Heart right ventricle (tissue), 16 donors: ENCODE results near the gene FAM76A. TPM values are rescaled to one million over a fixed set of nuclear protein-coding genes. Genes with fewer than 3 reads are reported as not detected.

ENCODE experiments used
- ATAC-seq, 8 donors: fragments of 200-7000 bp; cut with Tn5 transposase; one replicate each; pipeline ENCODE4 v1.9.1; 2020; ENCODE audit warnings: mild to moderate bottlenecking in 8 of 8, moderate library complexity in 8 of 8, moderate number of reproducible peaks in 1 of 8
- DNase-seq, 2 donors: peaks; one replicate each; pipeline ENCODE4 v3.0.0-alpha.2; 2020
- H3K27ac ChIP-seq, 10 donors: fragments of 200-600 bp; sonication (generic) in 2 of 10; one replicate each; pipeline versions ENCODE4 v1.5.0 to v1.8.0; 2020 to 2022; ENCODE audit warnings: mild to moderate bottlenecking in 3 of 10
- H3K27me3 ChIP-seq, 7 donors: fragments of 200-600 bp; one replicate each; pipeline ENCODE4 v1.8.0; 2021 to 2022; ENCODE audit warnings: mild to moderate bottlenecking in 2 of 7
- H3K36me3 ChIP-seq, 9 donors: fragments of 200-600 bp; sonication (generic) in 1 of 9; one replicate each; pipeline versions ENCODE4 v1.5.0 to v1.8.0; 2020 to 2022; ENCODE audit warnings: mild to moderate bottlenecking in 2 of 9
- H3K4me1 ChIP-seq, 9 donors: fragments of 200-600 bp; sonication (generic) in 1 of 9; one replicate each; pipeline versions ENCODE4 v1.5.0 to v1.8.0; 2020 to 2022; ENCODE audit warnings: mild to moderate bottlenecking in 4 of 9
- H3K4me3 ChIP-seq, 10 donors: fragments of 200-600 bp; sonication (generic) in 2 of 10; one replicate each; pipeline versions ENCODE4 v1.5.0 to v1.8.0; 2020 to 2022; ENCODE audit warnings: mild to moderate bottlenecking in 7 of 10, moderate library complexity in 2 of 10
- H3K9me3 ChIP-seq, 11 donors: fragments of 200-600 bp in 10 of 11; sonication (generic) in 2 of 11; one replicate each; pipeline versions ENCODE4 v1.5.0 to v1.8.0; 2013 to 2022; ENCODE audit warnings: mild to moderate bottlenecking in 2 of 11, control low read depth in 1 of 11, moderate library complexity in 1 of 11
- CTCF ChIP-seq, 9 donors: fragments of 200-600 bp; sonication (generic) in 2 of 9; IDR thresholded peaks; one replicate each; pipeline versions ENCODE4 v1.5.0 to v1.8.0; 2021 to 2022; ENCODE audit warnings: antibody characterized with exemption in 9 of 9, mild to moderate bottlenecking in 5 of 9, moderate library complexity in 1 of 9
- WGBS, 2 donors: extraction: QIAGEN DNeasy Blood & Tissue Kit; methylation state at CpG; one replicate each; pipeline ENCODE4 v1.1.7; 2013; ENCODE audit warnings: inconsistent platforms in 1 of 2; 5-methylcytosine and 5-hydroxymethylcytosine counted together
- intact Hi-C, 10 donors: fragments of 100-400 bp; cut with DNase I; formaldehyde crosslinking; loops; one replicate each; pipeline versions ENCODE4 v1.11.1 to v1.14.2; 2022
- polyA plus RNA-seq, 2 donors: library from polyadenylated mRNA; stranded (reverse); fragments of 200-250 nt; gene quantifications; one replicate each; pipeline ENCODE4 v1.2.3, GENCODE V29; 2013
- total RNA-seq, 10 donors: library from RNA; stranded (reverse); fragmentation: NEBNext Ultra II Directional in 3 of 10; extraction: Animal tissue kit (Norgen Biotek cat#: 25700) in 3 of 10; gene quantifications; one replicate each; pipeline versions ENCODE4 v1.2.1 to v1.2.4, GENCODE V29; 2021 to 2023
- donor health status: Arrhythmogenic right ventricular cardiomyopathy.
- donor health status: ischemic (EF 13 %, LVEDD 7.1; RV severe dilation, severe dysfunction).
- donor health status: healthy with polysubstance abuse.
- donor health status: DM: no; HTN: yes; CAD: no.
- donor health status: DM: no; HTN: no; CAD: no.
- donor health status: ischemic (EF 25% LVEDD 6.9; RV normal size, moderate dysfunction).
- donor health status: ischemic (EF 25% LVEDD 5.7; RV mildly dilated, moderate dysfunction).
- donor health status: healthy.
- donor health status: DM: yes; HTN: yes; CAD: no.
- donor health status: Ischemic cardiomyopathy.
- donor health status: ischemic (EF 35%, LVEDD 5.7; RV mildly dilated, moderate dysfunction).
- donor health status: nonischemic (EF 11% LVEDD 7.7; RV severe dilation, severe dysfunction).
- donor health status: DM: yes; HTN: yes; CAD: no.
- donor health status: PGD.
- donor health status: ischemic (EF 29% LVEDD 5.4; RV normal size, mild dysfunction).
- donor health status: nonischemic (EF 23%, LVEDD 6.1; RV moderate dilation, normal function).

Gene FAM76A
- total and polyA plus RNA-seq, 12 donors = 2.8 to 15.1 (median 12.7) TPM

GRCh38 chr1:27779122-27779521, 53.4 kb downstream of the FAM76A start:
- 84 to 89% methylated on average over 4 of the region's 4 CpGs for WGBS, 2 donors
- peaks cover 0 to 91% (median 32%) of the 10 kb centered on the region in 9 donors for H3K4me1 ChIP-seq
- intact Hi-C loops = no loop called here

GRCh38 chr1:27782950-27783349, 57.2 kb downstream of the FAM76A start:
- peaks cover 0 to 91% (median 31%) of the 10 kb centered on the region in 9 donors for H3K4me1 ChIP-seq
- DNase-seq = no peak
- ATAC-seq = no peak

More at GRCh38 chr1:27779122-27779521, 53.4 kb downstream of the FAM76A start:
- no peaks in the 10 kb centered on the region for H3K9me3 ChIP-seq
- peak overlapping the region in 1 of 10 donors; percentile 11 for H3K27ac ChIP-seq
- H3K27me3 ChIP-seq = no peaks in the 10 kb centered on the region
- DNase-seq (no peak), ATAC-seq (no peak)
- H3K36me3 ChIP-seq = peaks cover 0 to 44% (median 0%) of the 10 kb centered on the region in 9 donors
- no peak overlapping the region for H3K4me3 ChIP-seq
- no peak for TF ChIP-seq CTCF (IDR thresholded peaks at IDR 0.05)

GRCh38 chr1:27784700-27785099, 58.9 kb downstream of the FAM76A start:
- intact Hi-C loops = loop anchor here in 2 of 10 donors (10.0 kb wide), 1 partner anchor 110 kb away; the partner anchor contains the start of gene IFI6 (in 2 of the 2)

More at GRCh38 chr1:27782950-27783349, 57.2 kb downstream of the FAM76A start:
- no peaks in the 10 kb centered on the region for H3K27me3 ChIP-seq
- no peak overlapping the region for H3K4me3 ChIP-seq
- H3K9me3 ChIP-seq = no peaks in the 10 kb centered on the region
- 95 to 96% methylated on average over 3 of the region's 3 CpGs for WGBS, 2 donors
- no peak overlapping the region for H3K27ac ChIP-seq
- TF ChIP-seq CTCF (IDR thresholded peaks at IDR 0.05) = no peak
- peaks cover 0 to 19% (median 0%) of the 10 kb centered on the region in 9 donors for H3K36me3 ChIP-seq
- intact Hi-C loops = loop anchor here in 2 of 10 donors (10.0 kb wide), 1 partner anchor 108 kb away; the partner anchor contains the start of gene IFI6 (in 2 of the 2)

GRCh38 chr1:27785781-27786455, 60.2 kb downstream of the FAM76A start:
- H3K9me3 ChIP-seq = no peaks in the 10 kb centered on the region
- H3K36me3 ChIP-seq = peaks cover 0 to 20% (median 2%) of the 10 kb centered on the region in 9 donors
- intact Hi-C loops = loop anchor here in 2 of 10 donors (10.0 kb wide), 1 partner anchor 111 kb away; the partner anchor contains the start of gene IFI6 (in 2 of the 2)
- peaks cover 0 to 91% (median 58%) of the 10 kb centered on the region in 9 donors for H3K4me1 ChIP-seq
- H3K4me3 ChIP-seq = no peak overlapping the region
- H3K27me3 ChIP-seq = no peaks in the 10 kb centered on the region
- DNase-seq (no peak), ATAC-seq (peak in 3 of 8 donors; percentile 26 to 53 (median 48))
- no peak for TF ChIP-seq CTCF (IDR thresholded peaks at IDR 0.05)
- H3K27ac ChIP-seq = peak overlapping the region in 1 of 10 donors; percentile 40

More at GRCh38 chr1:27784700-27785099, 58.9 kb downstream of the FAM76A start:
- WGBS, 2 donors = 95 to 97% methylated on average over 1 of the region's 1 CpG
- no peak for TF ChIP-seq CTCF (IDR thresholded peaks at IDR 0.05)
- H3K9me3 ChIP-seq = no peaks in the 10 kb centered on the region
- peaks cover 0 to 17% (median 0%) of the 10 kb centered on the region in 9 donors for H3K36me3 ChIP-seq
- DNase-seq = no peak
- H3K4me1 ChIP-seq = peaks cover 0 to 91% (median 48%) of the 10 kb centered on the region in 9 donors
- H3K4me3 ChIP-seq = no peak overlapping the region
- H3K27ac ChIP-seq = no peak overlapping the region
- H3K27me3 ChIP-seq = no peaks in the 10 kb centered on the region
- no peak for ATAC-seq
